ENCODE results near the gene GAST.
"Not testable (repeated sequence)": the region's sequence is repeated elsewhere in the genome, so short reads cannot be mapped to it uniquely, and the experiment has no call there.

The GAST gene

DNA sequence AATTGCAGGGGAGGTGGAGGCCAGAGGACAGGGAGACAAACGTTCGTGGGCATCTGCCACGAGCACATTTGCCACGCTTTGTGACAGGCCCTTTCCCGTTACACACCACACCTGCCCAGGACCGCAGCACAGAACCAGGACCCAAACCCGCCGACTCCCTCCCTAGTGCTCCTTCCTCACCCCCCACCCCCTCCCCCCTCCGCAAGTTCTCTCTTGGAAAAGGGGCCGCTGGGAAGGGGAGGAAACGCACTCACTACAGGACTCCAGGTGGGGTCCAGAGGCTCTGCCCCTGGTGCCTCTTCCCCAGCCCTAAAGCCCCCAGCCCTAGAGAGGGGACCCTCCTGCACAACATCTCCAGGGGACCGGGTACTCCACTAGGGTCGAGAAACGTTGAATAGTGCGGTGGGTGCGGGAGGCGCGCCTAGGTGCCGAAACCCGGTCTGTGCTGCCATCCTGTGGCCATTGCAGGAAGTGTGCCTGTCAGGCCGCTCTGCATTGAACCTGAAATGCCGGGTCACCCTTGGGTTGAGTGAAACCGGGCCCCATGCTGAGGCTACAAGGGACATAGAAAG is 45.3 kb upstream of the GAST start:
- H3K27ac ChIP-seq (ENCODE audit: low read depth, low read length) = peak overlapping the region; percentile 85
- H3K9ac ChIP-seq (ENCODE audit: low read length) = peak overlapping the region; percentile 59
- no peaks in the 10 kb centered on the region for H3K9me3 ChIP-seq (ENCODE audit: insufficient read depth, low read length)
- H4K20me1 ChIP-seq (ENCODE audit: low read depth, low read length) = no peaks in the 10 kb centered on the region
- H3K27me3 ChIP-seq (ENCODE audit: low read length) = no peaks in the 10 kb centered on the region
- peaks cover 6% of the 10 kb centered on the region for H3F3A ChIP-seq (ENCODE audit: insufficient read depth)
- H2AFZ ChIP-seq (ENCODE audit: low read depth, low read length, severe bottlenecking) = peak overlapping the region; percentile 97
- peak overlapping the region; percentile 39 for H3K4me3 ChIP-seq (ENCODE audit: insufficient read depth, low read length, poor library complexity, severe bottlenecking)
- H3K4me2 ChIP-seq (ENCODE audit: low read depth, low read length, poor library complexity, severe bottlenecking) = peak overlapping the region; percentile 68
- no peaks in the 10 kb centered on the region for H3K36me3 ChIP-seq (ENCODE audit: low read length)
- no peak for TF ChIP-seq EZH2phosphoT487 (conservative IDR thresholded peaks at IDR 0.05; ENCODE audit: low read length)
- TF ChIP-seq, protein P1, sequence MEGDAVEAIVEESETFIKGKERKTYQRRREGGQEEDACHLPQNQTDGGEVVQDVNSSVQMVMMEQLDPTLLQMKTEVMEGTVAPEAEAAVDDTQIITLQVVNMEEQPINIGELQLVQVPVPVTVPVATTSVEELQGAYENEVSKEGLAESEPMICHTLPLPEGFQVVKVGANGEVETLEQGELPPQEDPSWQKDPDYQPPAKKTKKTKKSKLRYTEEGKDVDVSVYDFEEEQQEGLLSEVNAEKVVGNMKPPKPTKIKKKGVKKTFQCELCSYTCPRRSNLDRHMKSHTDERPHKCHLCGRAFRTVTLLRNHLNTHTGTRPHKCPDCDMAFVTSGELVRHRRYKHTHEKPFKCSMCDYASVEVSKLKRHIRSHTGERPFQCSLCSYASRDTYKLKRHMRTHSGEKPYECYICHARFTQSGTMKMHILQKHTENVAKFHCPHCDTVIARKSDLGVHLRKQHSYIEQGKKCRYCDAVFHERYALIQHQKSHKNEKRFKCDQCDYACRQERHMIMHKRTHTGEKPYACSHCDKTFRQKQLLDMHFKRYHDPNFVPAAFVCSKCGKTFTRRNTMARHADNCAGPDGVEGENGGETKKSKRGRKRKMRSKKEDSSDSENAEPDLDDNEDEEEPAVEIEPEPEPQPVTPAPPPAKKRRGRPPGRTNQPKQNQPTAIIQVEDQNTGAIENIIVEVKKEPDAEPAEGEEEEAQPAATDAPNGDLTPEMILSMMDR (IDR thresholded peaks at IDR 0.05; ENCODE audit: insufficient read depth, low read length, poor library complexity, severe bottlenecking) = peak; percentile 91
- H3K79me2 ChIP-seq (ENCODE audit: insufficient read depth, low read length) = no peaks in the 10 kb centered on the region
- no peaks in the 10 kb centered on the region for H3K9me2 ChIP-seq (replicated peaks; ENCODE audit: insufficient read depth, low read length)

GRCh38 chr17:41667280-41668041 is 44.7 kb upstream of the GAST start:
- H3K4me3 ChIP-seq (ENCODE audit: insufficient read depth, low read length, poor library complexity, severe bottlenecking) = no peak overlapping the region
- no peaks in the 10 kb centered on the region for H3K9me2 ChIP-seq (replicated peaks; ENCODE audit: insufficient read depth, low read length)
- H3F3A ChIP-seq (ENCODE audit: insufficient read depth) = peaks cover 6% of the 10 kb centered on the region
- H3K4me2 ChIP-seq (ENCODE audit: low read depth, low read length, poor library complexity, severe bottlenecking) = peak overlapping the region; percentile 68
- H3K9me3 ChIP-seq (ENCODE audit: insufficient read depth, low read length) = no peaks in the 10 kb centered on the region
- TF ChIP-seq, protein P1 (IDR thresholded peaks at IDR 0.05; ENCODE audit: insufficient read depth, low read length, poor library complexity, severe bottlenecking) = peak; percentile 2
- TF ChIP-seq EZH2phosphoT487 (conservative IDR thresholded peaks at IDR 0.05; ENCODE audit: low read length) = no peak
- no peaks in the 10 kb centered on the region for H3K36me3 ChIP-seq (ENCODE audit: low read length)
- peak overlapping the region; percentile 97 for H2AFZ ChIP-seq (ENCODE audit: low read depth, low read length, severe bottlenecking)
- H3K9ac ChIP-seq (ENCODE audit: low read length) = no peak overlapping the region; the same call in 1 of the 2 replicates
- H3K27ac ChIP-seq (ENCODE audit: low read depth, low read length) = no peak overlapping the region
- H4K20me1 ChIP-seq (ENCODE audit: low read depth, low read length) = no peaks in the 10 kb centered on the region
- no peaks in the 10 kb centered on the region for H3K27me3 ChIP-seq (ENCODE audit: low read length)
- H3K79me2 ChIP-seq (ENCODE audit: insufficient read depth, low read length) = no peaks in the 10 kb centered on the region

DNA sequence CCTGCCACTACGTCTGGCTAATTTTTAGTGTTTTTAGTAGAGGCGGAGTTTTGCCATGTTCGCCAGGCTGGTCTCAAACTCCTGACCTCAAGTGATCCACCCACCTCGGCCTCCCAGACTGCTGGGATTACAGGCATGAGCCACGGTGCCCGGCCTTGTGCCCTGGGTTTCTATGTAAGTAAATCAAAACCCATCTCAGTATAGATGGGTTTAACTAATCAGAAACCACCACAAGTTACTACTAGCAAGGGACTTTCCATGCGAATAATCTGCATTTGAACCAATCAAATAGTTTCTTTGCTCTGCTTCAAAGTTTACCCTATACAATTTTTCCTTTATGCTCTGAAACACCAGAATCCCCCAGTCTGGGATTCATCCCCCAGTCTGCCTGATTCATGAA is 40.0 kb upstream of the GAST start:
- H3F3A ChIP-seq (ENCODE audit: insufficient read depth) = no peaks in the 10 kb centered on the region

DNA sequence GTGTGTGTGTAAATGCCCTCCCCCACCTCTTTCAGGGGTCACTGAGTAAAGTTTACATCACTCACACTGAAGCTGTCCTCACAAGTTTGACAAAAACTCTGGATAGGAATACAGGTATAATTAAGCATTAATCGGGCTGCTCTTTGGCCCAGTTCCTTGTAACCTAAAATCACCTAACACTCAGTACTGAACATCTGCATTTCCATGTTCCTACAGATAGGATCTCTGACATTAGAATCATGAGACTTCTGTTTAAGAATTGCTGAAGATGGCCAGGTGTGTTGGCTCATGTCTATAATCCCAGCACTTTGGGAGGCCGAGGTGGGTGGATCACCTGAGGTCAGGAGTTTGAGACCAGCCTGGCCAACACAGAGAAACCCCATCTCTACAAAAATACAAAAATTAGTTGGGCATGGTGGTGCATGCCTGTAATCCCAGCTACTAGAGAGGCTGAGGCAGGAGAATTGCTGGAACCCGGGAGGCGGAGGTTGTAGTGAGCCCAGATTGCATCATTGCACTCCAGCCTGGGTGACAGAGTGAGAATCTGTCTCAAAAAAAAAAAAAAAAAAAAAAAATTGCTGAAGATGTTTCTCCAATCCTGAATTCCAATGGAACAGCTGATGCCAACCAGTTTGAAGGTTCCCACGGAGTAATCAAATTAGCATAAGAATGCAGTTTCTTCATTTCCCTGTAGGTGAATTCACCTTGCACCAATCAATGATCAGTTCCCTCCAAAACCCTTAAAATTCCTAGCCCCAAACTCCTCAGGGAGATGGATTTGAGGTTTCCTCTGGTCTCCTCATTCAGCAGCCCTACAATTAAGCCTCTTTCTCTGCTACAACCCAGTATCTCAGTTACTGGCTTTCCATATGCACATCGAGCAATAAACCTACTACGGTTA is 36.7 kb upstream of the GAST start:
- not testable (repeated sequence) for H3K27me3 ChIP-seq (ENCODE audit: low read length); H2AFZ ChIP-seq (ENCODE audit: low read depth, low read length, severe bottlenecking); H3K4me2 ChIP-seq (ENCODE audit: low read depth, low read length, poor library complexity, severe bottlenecking); H3F3A ChIP-seq (ENCODE audit: insufficient read depth); H3K9me3 ChIP-seq (ENCODE audit: insufficient read depth, low read length); H3K9me2 ChIP-seq (replicated peaks; ENCODE audit: insufficient read depth, low read length); H3K27ac ChIP-seq (ENCODE audit: low read depth, low read length); H3K9ac ChIP-seq (ENCODE audit: low read length); H4K20me1 ChIP-seq (ENCODE audit: low read depth, low read length); H3K36me3 ChIP-seq (ENCODE audit: low read length); H3K4me3 ChIP-seq (ENCODE audit: insufficient read depth, low read length, poor library complexity, severe bottlenecking); H3K79me2 ChIP-seq (ENCODE audit: insufficient read depth, low read length)

More for the DNA sequence above, 40.0 kb upstream of the GAST start:
- no peaks in the 10 kb centered on the region for H4K20me1 ChIP-seq (ENCODE audit: low read depth, low read length)
- H3K4me2 ChIP-seq (ENCODE audit: low read depth, low read length, poor library complexity, severe bottlenecking) = no peak overlapping the region
- H3K27me3 ChIP-seq (ENCODE audit: low read length) = no peaks in the 10 kb centered on the region
- H2AFZ ChIP-seq (ENCODE audit: low read depth, low read length, severe bottlenecking) = no peak overlapping the region
- no peaks in the 10 kb centered on the region for H3K79me2 ChIP-seq (ENCODE audit: insufficient read depth, low read length)
- H3K27ac ChIP-seq (ENCODE audit: low read depth, low read length) = no peak overlapping the region
- H3K4me3 ChIP-seq (ENCODE audit: insufficient read depth, low read length, poor library complexity, severe bottlenecking) = no peak overlapping the region
- TF ChIP-seq, protein P1 (IDR thresholded peaks at IDR 0.05; ENCODE audit: insufficient read depth, low read length, poor library complexity, severe bottlenecking) = no peak
- TF ChIP-seq EZH2phosphoT487 (conservative IDR thresholded peaks at IDR 0.05; ENCODE audit: low read length) = no peak
- no peak overlapping the region for H3K9ac ChIP-seq (ENCODE audit: low read length)
- H3K36me3 ChIP-seq (ENCODE audit: low read length) = no peaks in the 10 kb centered on the region
- H3K9me3 ChIP-seq (ENCODE audit: insufficient read depth, low read length) = no peaks in the 10 kb centered on the region
- no peaks in the 10 kb centered on the region for H3K9me2 ChIP-seq (replicated peaks; ENCODE audit: insufficient read depth, low read length)
